ENCODE results near the gene DUSP11. TPM values are rescaled to one million over a fixed set of nuclear protein-coding genes. Genes with fewer than 3 reads are reported as not detected.
A peak's percentile ranks its signal among the peaks of the same experiment; 100 is the strongest.
"Not testable (repeated sequence)": the region's sequence is repeated elsewhere in the genome, so short reads cannot be mapped to it uniquely, and the experiment has no call there.

Gene DUSP11
- total RNA-seq (2014; rRNA removed; shearing (Covaris generic)) = 17.8 and 18.4 TPM in 2 replicates

DNA sequence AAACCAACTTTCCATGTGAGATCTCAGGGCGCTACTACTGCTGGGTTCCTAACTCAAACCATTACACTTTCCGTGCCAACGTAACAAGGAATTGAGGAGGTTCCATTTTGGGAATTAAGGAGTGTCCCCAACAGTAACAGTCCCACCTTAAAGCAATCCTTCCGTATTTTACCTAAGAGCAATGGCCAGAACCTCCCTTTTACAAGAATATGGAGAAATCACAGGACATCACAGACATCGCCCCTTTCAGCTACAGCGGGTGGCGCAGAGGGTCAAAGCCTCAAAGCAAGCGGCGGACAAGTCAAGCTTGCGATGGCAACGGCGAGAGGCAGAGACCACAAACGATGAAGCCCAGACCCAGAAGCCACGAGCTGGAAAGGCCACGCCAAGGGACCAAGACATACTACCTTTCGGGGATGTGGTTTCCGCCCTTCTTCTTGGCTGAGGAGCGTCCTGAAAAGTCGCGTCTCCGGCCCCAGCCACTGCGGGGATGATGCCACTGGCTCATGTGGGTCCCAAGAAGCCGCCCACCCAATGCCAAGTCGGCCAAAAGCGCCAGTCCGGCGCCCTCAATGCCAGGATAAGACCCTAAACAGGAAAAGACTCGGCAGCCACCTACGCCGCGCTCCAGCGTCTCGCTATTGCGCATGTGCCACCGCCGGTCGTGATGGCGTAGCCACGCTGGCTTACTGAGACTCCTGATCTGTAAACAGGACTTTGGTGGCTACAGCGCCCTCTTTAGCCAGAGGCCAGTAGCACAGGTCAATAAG lies at the start of gene DUSP11:
DUSP11 (minus strand) TSS at position 637 of the 770 bp plus-strand sequence; CDS start at position 508, 129 bp downstream.
- DNase-seq (ENCODE audit: low spot score) = peak; percentile 99

DNA sequence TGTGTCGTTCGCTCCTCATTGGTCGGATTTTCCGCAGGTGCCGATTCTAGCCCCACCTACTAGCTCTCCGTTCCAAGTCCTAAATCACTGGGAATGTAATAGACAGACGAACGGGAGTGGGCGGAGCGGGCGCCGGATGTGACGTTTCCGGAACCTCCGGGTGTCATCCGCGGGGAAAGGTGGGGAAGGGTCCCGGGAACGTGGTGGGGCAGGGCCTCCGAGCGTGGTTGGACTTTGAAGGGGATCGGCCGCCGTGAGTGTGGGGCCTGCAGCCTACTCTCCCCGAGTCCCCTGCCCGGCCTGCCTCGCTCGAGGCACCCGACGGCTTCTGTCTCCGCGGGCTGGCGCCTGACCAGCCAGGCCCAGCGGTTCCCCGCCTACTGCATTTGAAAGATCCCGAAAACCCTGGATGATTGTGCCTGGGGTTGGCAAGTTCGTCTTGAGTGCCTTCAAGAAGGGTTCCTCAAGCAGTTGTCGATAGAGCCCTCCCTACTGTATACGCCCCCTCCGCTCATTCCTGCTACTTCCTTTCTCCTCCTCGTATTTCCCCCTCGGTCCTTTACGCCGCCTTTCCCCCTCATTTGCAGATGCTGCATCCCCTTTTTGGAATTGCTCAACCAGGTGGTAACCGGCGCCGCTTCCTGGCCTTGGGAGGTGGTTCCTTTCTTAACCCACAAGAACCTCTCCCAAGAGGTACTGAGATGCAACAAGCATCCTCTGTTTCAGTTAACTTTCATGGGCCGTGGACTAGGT lies 49.1 kb upstream of the DUSP11 start, which contains the start of gene STAMBP:
STAMBP (plus strand) TSS at position 144 of the 753 bp plus-strand sequence. CDS start 1,896 bp downstream, outside the sequence.
- peak; percentile 97 for DNase-seq (ENCODE audit: low spot score)

GRCh38 chr2:73828389-73828817 lies 48.5 kb upstream of the DUSP11 start:
- DNase-seq (ENCODE audit: low spot score) = no peak

GRCh38 chr2:73827660-73828388 lies 47.9 kb upstream of the DUSP11 start:
- no peak for DNase-seq (ENCODE audit: low spot score)

- peak; percentile 49 for DNase-seq (ENCODE audit: low spot score)
These were observed 47.1 kb upstream of the DUSP11 start for GRCh38 chr2:73827018-73827417.

DNA sequence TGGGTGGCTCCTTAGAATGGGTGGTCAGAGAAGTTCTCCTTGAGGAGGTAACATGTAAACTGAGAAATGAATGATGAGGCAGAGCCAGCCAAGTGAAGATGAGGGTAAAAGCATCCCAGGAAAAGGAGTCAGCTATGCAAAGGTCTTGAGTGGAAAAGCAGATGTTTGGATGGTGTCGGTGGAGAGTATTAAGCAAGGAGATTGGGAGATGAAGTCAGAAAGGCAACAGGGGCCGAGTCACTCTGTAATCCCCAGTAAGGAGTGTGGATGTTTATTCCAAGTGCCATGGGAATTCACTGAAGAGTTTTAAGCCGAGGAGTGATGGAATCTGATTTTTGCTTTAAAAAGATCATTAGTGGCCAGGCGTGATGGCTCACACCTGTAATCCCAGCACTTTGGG lies 45.5 kb upstream of the DUSP11 start:
- DNase-seq (ENCODE audit: low spot score) = no peak

- peak; percentile 82 for DNase-seq (ENCODE audit: low spot score)
These were observed 44.1 kb upstream of the DUSP11 start for GRCh38 chr2:73823916-73824523.

- DNase-seq (ENCODE audit: low spot score) = no peak
These were observed 43.5 kb upstream of the DUSP11 start for GRCh38 chr2:73823416-73823815.

DNA sequence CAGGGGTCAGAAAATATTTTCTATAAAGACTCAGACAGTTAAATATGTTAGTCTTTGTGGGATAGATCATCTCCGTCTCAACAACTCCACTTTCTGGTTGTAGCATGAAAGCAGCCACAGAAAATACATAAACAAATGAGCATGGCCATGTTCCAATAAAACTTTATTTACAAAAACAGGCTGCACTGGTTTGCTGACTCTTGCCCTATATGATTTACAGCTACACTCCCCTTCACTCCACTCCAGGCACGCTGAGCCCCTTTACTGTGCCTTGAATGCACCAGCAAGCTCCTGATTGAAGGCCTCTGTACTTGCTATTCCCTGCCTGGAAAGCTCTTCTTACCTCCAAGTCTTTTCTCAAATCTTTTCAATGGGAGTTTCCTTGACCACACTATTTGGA lies 43.1 kb upstream of the DUSP11 start:
- DNase-seq (ENCODE audit: low spot score) = no peak

- DNase-seq (ENCODE audit: low spot score) = no peak
These were observed 42.4 kb upstream of the DUSP11 start for GRCh38 chr2:73822276-73822675.

DNA sequence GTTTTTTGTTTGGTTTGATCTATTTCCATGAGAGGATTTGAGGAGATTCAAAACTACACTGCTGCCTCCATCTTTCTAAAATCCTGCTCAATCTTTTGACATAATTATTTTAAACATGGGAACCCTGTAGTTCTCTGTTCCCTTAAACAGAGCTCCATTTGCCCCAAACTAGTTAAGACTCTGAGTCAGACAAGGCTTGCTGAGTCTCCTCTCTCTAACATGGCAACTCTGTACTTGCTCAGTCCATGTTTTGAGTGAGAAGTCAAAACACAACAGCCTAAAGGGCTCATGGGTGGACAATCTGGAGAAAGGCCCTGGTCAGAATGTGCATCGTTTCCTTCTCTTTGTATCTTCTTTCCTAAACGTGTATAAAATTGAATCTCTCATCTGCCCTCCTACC lies 41.8 kb upstream of the DUSP11 start:
- DNase-seq (ENCODE audit: low spot score) = no peak

DNA sequence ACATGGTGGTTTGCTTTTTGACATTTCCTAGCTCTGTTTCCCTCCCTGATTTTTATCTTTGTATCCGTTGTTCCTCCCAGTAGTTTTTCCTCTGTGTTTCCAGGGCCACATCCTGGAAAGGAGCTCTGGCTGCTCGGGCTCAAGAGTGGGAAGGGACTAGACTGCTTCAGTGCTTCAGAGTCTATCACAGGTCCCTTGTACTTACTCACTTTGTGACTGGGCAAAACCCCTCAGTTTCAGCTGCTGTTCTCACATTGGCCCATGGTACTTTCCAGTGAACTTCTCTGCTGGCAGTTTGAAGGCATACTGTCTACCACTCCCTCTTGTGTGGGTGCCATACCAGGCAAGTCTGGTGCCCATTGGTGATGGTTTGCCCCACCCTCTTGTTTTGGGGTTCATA lies 41.3 kb upstream of the DUSP11 start:
- DNase-seq (ENCODE audit: low spot score) = no peak

- DNase-seq (ENCODE audit: low spot score) = no peak
These were observed 38.4 kb upstream of the DUSP11 start for GRCh38 chr2:73818296-73818695.

DNA sequence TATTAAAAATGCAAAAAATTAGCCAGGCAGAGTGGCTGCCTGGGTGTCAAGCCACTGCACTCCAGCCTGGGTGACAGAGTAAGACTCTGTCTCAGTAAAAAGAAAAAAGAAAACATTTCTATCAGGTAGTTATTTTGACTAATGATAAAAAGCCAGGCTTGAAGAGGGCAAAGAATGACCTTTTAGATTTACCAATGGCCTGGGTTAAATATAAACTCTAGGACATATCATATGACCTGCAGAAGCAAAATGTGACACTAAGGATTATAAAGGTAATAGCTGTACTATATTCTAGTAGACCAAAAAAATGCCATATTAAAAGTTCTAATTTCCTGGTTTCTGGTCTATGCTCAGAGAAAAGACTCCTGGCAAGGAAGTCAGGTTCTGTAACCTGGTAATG lies 32.7 kb upstream of the DUSP11 start:
- no peak for DNase-seq (ENCODE audit: low spot score)

GRCh38 chr2:73811878-73812277 lies 32.0 kb upstream of the DUSP11 start:
- no peak for DNase-seq (ENCODE audit: low spot score)

DNA sequence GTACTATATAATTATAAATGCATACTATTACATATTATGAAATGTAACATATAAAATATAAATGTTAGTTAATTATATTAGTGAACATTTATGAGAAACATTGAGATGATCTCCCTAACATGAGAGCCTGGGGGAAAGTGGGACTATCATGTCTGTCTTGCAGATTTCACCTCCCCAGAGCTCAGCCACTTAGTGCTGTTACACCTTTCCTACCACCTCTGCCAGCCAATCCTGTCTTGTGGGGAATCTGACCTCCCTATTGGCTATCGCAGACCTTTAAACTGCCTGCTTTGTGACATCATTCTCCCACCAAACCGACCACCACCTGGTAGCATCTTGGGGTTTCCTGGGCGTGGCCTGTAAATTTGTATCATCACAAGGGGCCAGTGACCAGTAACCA lies 4.0 kb upstream of the DUSP11 start, which contains the start of gene C2orf78:
C2orf78 (plus strand) TSS at position 301 of the 400 bp plus-strand sequence. CDS start 127 bp downstream, outside the sequence.
- not testable (repeated sequence) for DNase-seq (ENCODE audit: low spot score)

DNA sequence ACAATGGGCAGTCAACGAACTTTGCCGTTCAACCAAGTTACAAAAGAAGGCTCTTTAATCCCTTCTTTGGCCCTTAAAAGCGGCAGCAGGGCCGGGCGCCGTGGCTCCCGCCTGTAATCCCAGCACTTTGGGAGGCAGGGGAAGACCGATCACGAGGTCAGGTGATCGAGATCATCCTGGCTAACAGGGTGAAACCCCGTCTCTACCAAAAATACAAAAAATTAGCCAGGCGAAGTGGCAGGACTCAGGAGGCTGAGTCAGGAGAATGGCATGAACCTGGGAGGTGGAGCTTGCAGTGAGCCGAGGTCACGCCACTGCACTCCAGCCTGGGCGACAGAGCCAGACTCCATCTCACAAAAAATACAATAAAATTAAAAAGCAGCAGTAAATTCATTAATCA lies 3.5 kb upstream of the DUSP11 start:
- DNase-seq (ENCODE audit: low spot score) = not testable (repeated sequence)

- no peak for DNase-seq (ENCODE audit: low spot score)
These were observed 307 bp upstream of the DUSP11 start for GRCh38 chr2:73780237-73780582.

DNA sequence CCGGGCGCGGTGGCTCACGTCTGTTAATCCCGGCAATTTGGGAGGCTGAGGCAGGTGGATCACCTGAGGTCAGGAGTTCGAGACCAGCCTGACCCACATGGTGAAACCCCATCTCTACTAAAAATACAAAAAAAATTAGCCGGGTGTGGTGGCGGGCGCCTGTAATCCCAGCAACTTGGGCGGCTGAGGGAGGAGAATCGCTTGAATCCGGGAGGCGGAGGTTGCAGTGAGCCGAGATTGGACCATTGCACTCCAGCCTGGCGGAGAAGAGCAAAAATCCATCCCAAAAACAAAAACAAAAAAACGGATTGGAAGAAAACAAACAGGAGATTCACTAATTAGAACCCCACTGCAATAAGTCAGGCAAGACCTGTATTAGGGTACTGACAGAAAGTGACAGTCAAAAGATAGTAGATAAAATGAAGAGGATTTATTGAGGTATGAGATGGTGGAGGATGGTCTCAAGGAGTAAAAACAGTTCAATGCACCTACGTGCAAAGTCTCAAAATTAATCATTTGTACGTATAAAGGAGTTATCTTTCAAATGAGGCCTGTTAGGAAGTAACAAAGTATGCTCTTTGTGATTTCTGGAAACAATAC lies 936 bp downstream of the DUSP11 start:
- DNase-seq (ENCODE audit: low spot score) = not testable (repeated sequence)

- no peak for DNase-seq (ENCODE audit: low spot score)
These were observed 2.9 kb downstream of the DUSP11 start for GRCh38 chr2:73776869-73777519.

GRCh38 chr2:73776381-73776780 lies 3.5 kb downstream of the DUSP11 start:
- no peak for DNase-seq (ENCODE audit: low spot score)

Measured in HT-29 (cell line).